OCI-LY3 (cell line): ENCODE measurements around the gene CYB561D1.

Experiments
- H2AFZ ChIP-seq: fragments of 200-600, 300-600 bp; shearing (Covaris generic); 2 replicates; pipeline ENCODE4 v1.6.0; 2014; ENCODE audit warnings: antibody characterized with exemption, low read depth, low read length
- H3K27ac ChIP-seq: fragments of 200-600, 300-600 bp; sonication (generic); 2 replicates; pipeline ENCODE4 v1.5.1; 2014; ENCODE audit warnings: mild to moderate bottlenecking, low read length, moderate library complexity, mixed read lengths
- H3K27me3 ChIP-seq: fragments of 200-600, 300-600 bp; sonication (generic); 2 replicates; pipeline ENCODE4 v1.6.1; 2014; ENCODE audit warnings: low read depth, low read length, mixed read lengths
- H3K36me3 ChIP-seq: fragments of 200-600, 300-600 bp; sonication (generic); replicated peaks from 2 replicates; pipeline ENCODE3; 2014; ENCODE audit warnings: low read depth, low read length, mixed read lengths
- H3K4me1 ChIP-seq: fragments of 300-600, 200-600 bp; sonication (generic); 2 replicates; pipeline ENCODE4 v1.6.1; 2014; ENCODE audit warnings: low read length, mixed read lengths
- H3K4me2 ChIP-seq: fragments of 200-600, 300-600 bp; sonication (generic); 2 replicates; pipeline ENCODE4 v1.6.1; 2014; ENCODE audit warnings: low read length, mixed read lengths
- H3K4me3 ChIP-seq: fragments of 300-600, 200-600 bp; sonication (generic); 2 replicates; pipeline ENCODE4 v1.5.1; 2014; ENCODE audit warnings: antibody characterized with exemption, mild to moderate bottlenecking, low read length, moderate library complexity
- H3K79me2 ChIP-seq: fragments of 300-600, 200-600 bp; shearing (Covaris generic); 2 replicates; pipeline ENCODE4 v1.6.1; 2014; ENCODE audit warnings: mild to moderate bottlenecking, low read length, mixed read lengths
- H3K9ac ChIP-seq: fragments of 300-600, 200-600 bp; shearing (Covaris generic); 2 replicates; pipeline ENCODE4 v1.6.0; 2014; ENCODE audit warnings: mild to moderate bottlenecking, low read length, moderate library complexity
- H3K9me3 ChIP-seq: fragments of 200-600, 300-600 bp; shearing (Covaris generic); 2 replicates; pipeline ENCODE4 v1.6.1; 2014; ENCODE audit warnings: low read length, mixed read lengths; ENCODE audit not compliant: insufficient read depth
- H4K20me1 ChIP-seq: fragments of 200-600, 300-600 bp; sonication (generic); 2 replicates; pipeline ENCODE4 v1.6.1; 2016; ENCODE audit warnings: low read length, mixed read lengths; ENCODE audit not compliant: insufficient read depth
- EZH2phosphoT487 ChIP-seq: fragments of 200-600 bp; shearing (Covaris generic); IDR thresholded peaks from 2 replicates; pipeline ENCODE4 v1.6.1; 2018; ENCODE audit warnings: antibody characterized with exemption, mixed run types, low read depth
- TF ChIP-seq, protein P1 (sequence below): fragments of 200-600, 300-600 bp; sonication (generic); IDR thresholded peaks from 2 replicates; pipeline ENCODE4 v1.5.1; 2014; ENCODE audit warnings: antibody characterized with exemption, low read length, low read depth

Gene CYB561D1

GRCh38 chr1:109543283-109543987, 49.5 kb downstream of the CYB561D1 start:
- TF ChIP-seq, protein P1, sequence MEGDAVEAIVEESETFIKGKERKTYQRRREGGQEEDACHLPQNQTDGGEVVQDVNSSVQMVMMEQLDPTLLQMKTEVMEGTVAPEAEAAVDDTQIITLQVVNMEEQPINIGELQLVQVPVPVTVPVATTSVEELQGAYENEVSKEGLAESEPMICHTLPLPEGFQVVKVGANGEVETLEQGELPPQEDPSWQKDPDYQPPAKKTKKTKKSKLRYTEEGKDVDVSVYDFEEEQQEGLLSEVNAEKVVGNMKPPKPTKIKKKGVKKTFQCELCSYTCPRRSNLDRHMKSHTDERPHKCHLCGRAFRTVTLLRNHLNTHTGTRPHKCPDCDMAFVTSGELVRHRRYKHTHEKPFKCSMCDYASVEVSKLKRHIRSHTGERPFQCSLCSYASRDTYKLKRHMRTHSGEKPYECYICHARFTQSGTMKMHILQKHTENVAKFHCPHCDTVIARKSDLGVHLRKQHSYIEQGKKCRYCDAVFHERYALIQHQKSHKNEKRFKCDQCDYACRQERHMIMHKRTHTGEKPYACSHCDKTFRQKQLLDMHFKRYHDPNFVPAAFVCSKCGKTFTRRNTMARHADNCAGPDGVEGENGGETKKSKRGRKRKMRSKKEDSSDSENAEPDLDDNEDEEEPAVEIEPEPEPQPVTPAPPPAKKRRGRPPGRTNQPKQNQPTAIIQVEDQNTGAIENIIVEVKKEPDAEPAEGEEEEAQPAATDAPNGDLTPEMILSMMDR = no peak
- TF ChIP-seq EZH2phosphoT487 = no peak
- H3K4me2 ChIP-seq = no peak overlapping the region
- no peak overlapping the region for H2AFZ ChIP-seq
- no peaks in the 10 kb centered on the region for H3K9me3 ChIP-seq
- H4K20me1 ChIP-seq = no peaks in the 10 kb centered on the region
- no peaks in the 10 kb centered on the region for H3K27me3 ChIP-seq
- no peak overlapping the region for H3K9ac ChIP-seq
- H3K36me3 ChIP-seq = no peaks in the 10 kb centered on the region
- H3K4me3 ChIP-seq = no peak overlapping the region
- H3K79me2 ChIP-seq = peaks cover 7% of the 10 kb centered on the region
- peaks cover 13% of the 10 kb centered on the region for H3K4me1 ChIP-seq
- no peak overlapping the region for H3K27ac ChIP-seq

DNA sequence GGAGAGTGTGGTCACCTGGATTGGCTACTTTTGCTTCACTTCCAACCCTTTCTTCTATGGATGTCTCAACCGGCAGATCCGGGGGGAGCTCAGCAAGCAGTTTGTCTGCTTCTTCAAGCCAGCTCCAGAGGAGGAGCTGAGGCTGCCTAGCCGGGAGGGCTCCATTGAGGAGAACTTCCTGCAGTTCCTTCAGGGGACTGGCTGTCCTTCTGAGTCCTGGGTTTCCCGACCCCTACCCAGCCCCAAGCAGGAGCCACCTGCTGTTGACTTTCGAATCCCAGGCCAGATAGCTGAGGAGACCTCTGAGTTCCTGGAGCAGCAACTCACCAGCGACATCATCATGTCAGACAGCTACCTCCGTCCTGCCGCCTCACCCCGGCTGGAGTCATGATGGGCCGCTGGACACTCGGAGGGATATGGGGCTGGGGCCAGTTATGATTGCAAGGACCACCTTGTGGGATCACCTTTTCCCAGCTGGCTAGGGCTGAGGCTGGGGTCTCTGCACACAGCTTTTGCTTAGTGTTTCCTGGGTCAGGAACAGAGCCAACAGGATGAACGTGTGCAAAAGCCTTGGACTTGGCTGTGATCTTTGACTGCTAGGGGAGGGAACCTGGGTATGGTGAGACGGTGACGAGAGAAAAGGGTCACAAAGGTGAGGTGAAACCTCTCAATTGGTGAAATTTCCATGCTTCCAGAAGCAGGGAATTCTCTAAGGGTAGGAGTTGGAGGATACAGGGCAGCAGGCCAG, 50.3 kb downstream of the CYB561D1 start:
- Histone ChIP-seq H3K36me3 (no peaks in the 10 kb centered on the region), H3K27me3 (no peaks in the 10 kb centered on the region), H3K27ac (no peak overlapping the region), H3K9me3 (no peaks in the 10 kb centered on the region), H2AFZ (no peak overlapping the region), H3K4me1 (peaks cover 13% of the 10 kb centered on the region), H3K4me2 (no peak overlapping the region), H3K4me3 (no peak overlapping the region), H3K9ac (no peak overlapping the region), H4K20me1 (peaks cover 3% of the 10 kb centered on the region), H3K79me2 (peaks cover 15% of the 10 kb centered on the region)
- TF ChIP-seq, protein P1 = no peak
- no peak for TF ChIP-seq EZH2phosphoT487

- Histone ChIP-seq H2AFZ (peak overlapping the region; percentile 88), H3K9me3 (no peaks in the 10 kb centered on the region), H3K27ac (peak overlapping the region; percentile 96), H3K9ac (peak overlapping the region; percentile 96), H3K27me3 (no peaks in the 10 kb centered on the region), H3K79me2 (peaks cover 38% of the 10 kb centered on the region), H3K4me2 (peak overlapping the region; percentile 95), H3K4me1 (peaks cover 23% of the 10 kb centered on the region), H3K4me3 (peak overlapping the region; percentile 98), H3K36me3 (no peaks in the 10 kb centered on the region), H4K20me1 (peaks cover 14% of the 10 kb centered on the region)
- TF ChIP-seq EZH2phosphoT487 = no peak
- TF ChIP-seq, protein P1 = peak; percentile 67
These were observed 52.6 kb downstream of the CYB561D1 start for GRCh38 chr1:109546311-109547109.
